Stomach smooth muscle (tissue), 2 donors: Measurements from ENCODE around the gene LSP1.
"Not testable (repeated sequence)": the region's sequence is repeated elsewhere in the genome, so short reads cannot be mapped to it uniquely, and the experiment has no call there.

Experiments used
- H3K27ac ChIP-seq: one replicate; pipeline ENCODE4 v1.7.0; 2013; ENCODE audit warnings: mild to moderate bottlenecking, low read length, inconsistent platforms
- H3K27me3 ChIP-seq, 2 donors: one replicate each; pipeline ENCODE4 v1.7.0; 2013; ENCODE audit warnings: low read length in 2 of 2; ENCODE audit not compliant: insufficient read depth in 2 of 2, control insufficient read depth in 1 of 2
- H3K36me3 ChIP-seq, 2 donors: one replicate each; pipeline ENCODE4 v1.7.0; 2013; ENCODE audit warnings: low read length in 2 of 2; ENCODE audit not compliant: control insufficient read depth in 2 of 2, insufficient read depth in 2 of 2
- H3K4me1 ChIP-seq: one replicate; pipeline ENCODE4 v1.7.0; 2013; ENCODE audit warnings: low read length; ENCODE audit not compliant: control insufficient read depth, insufficient read depth
- H3K4me3 ChIP-seq, 2 donors: one replicate each; pipeline ENCODE4 v1.7.0; 2013; ENCODE audit warnings: low read length in 2 of 2
- H3K9ac ChIP-seq, 2 donors: one replicate each; pipeline ENCODE4 v1.7.0; 2013; ENCODE audit warnings: low read length in 2 of 2, mild to moderate bottlenecking in 1 of 2
- H3K9me3 ChIP-seq, 2 donors: one replicate each; pipeline ENCODE4 v1.7.0; 2013; ENCODE audit warnings: low read length in 2 of 2; ENCODE audit not compliant: control insufficient read depth in 2 of 2
- donor health status: healthy.
- donor health status: Pancreatic carcinoma.

Gene LSP1

DNA sequence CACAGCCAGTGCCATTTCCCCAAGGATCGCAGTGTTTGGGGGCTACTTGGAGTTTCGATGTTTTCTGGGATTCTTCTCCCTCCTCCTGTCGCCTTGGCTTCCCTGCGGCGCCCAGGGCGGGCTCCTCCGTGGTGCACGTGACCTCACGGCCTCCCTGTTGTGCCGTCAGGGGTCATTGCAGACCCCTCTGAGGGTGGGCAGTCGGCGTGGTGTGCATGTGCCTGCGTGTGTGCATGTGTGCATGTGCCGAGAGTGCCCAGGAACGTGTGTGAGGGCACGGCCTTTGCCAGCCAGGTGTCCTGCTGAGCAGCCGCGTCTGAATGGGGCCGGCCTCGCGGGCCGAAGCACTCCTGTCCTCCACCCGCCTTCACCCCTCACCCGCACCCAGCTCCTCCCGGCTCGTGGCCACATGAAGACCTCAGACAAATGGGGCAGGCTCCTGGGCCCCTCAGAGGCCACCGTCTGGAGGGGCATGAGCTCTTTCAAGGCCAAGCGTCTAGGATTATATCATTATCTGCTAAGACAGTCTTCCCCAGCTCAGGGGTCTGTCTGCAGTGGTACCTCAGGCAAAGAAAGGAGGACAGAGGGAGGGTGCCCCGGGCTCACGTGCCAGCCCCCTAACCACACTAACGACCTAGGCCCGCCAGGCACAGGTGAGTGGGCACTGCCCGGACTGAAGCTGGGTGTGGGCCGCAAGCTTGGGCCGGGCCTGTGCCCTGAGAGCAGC lies 84.9 kb downstream of the LSP1 start:
- Histone ChIP-seq H3K27ac (no peak overlapping the region), H3K27me3 (peaks cover under 1 to 9% of the 10 kb centered on the region in 2 donors), H3K4me1 (peaks cover 4% of the 10 kb centered on the region), H3K4me3 (no peak overlapping the region), H3K9ac (no peak overlapping the region), H3K36me3 (no peaks in the 10 kb centered on the region), H3K9me3 (no peaks in the 10 kb centered on the region)

- Histone ChIP-seq H3K4me1 (peaks cover 4% of the 10 kb centered on the region), H3K4me3 (no peak overlapping the region), H3K36me3 (no peaks in the 10 kb centered on the region), H3K9ac (no peak overlapping the region), H3K9me3 (no peaks in the 10 kb centered on the region), H3K27me3 (peaks cover 0 to 9% of the 10 kb centered on the region in 2 donors), H3K27ac (no peak overlapping the region)
Measured at GRCh38 chr11:1938343-1939005, 85.6 kb downstream of the LSP1 start.

- Histone ChIP-seq H3K36me3 (no peaks in the 10 kb centered on the region), H3K9me3 (no peaks in the 10 kb centered on the region), H3K27ac (no peak overlapping the region), H3K4me3 (no peak overlapping the region), H3K9ac (peak overlapping the region in 1 of 2 donors; percentile 9), H3K27me3 (peaks cover 0 to 9% of the 10 kb centered on the region in 2 donors), H3K4me1 (peaks cover 4% of the 10 kb centered on the region)
Measured at GRCh38 chr11:1939006-1939625, 86.2 kb downstream of the LSP1 start.

GRCh38 chr11:1939788-1940187 lies 86.9 kb downstream of the LSP1 start:
- H3K27me3 ChIP-seq, result not testable (repeated sequence)

More at GRCh38 chr11:1939788-1940187, 86.9 kb downstream of the LSP1 start:
- H3K4me3 ChIP-seq, H3K36me3 ChIP-seq, H3K27ac ChIP-seq, H3K9me3 ChIP-seq, H3K9ac ChIP-seq, H3K4me1 ChIP-seq: not testable (repeated sequence)
